Skeletal muscle tissue (tissue), 4 donors: Measurements from ENCODE around the gene VEGFA. TPM values are rescaled to one million over a fixed set of nuclear protein-coding genes. Genes with fewer than 3 reads are reported as not detected.

Experiments
- H3K27ac ChIP-seq: one replicate; pipeline ENCODE4 v1.7.0; 2013; ENCODE audit warnings: mild to moderate bottlenecking, low read depth, low read length, inconsistent platforms
- H3K27me3 ChIP-seq, 3 donors: one replicate each; pipeline ENCODE4 v1.7.0; 2013; ENCODE audit warnings: low read length in 3 of 3; ENCODE audit not compliant: control insufficient read depth in 3 of 3, insufficient read depth in 3 of 3
- H3K36me3 ChIP-seq, 3 donors: one replicate each; pipeline ENCODE4 v1.7.0; 2013; ENCODE audit warnings: low read length in 3 of 3; ENCODE audit not compliant: control insufficient read depth in 3 of 3, insufficient read depth in 3 of 3
- H3K4me1 ChIP-seq, 3 donors: one replicate each; pipeline ENCODE4 v1.7.0; 2013; ENCODE audit warnings: low read length in 3 of 3, mild to moderate bottlenecking in 3 of 3; ENCODE audit not compliant: control insufficient read depth in 3 of 3, insufficient read depth in 3 of 3
- H3K4me3 ChIP-seq, 3 donors: one replicate each; pipeline ENCODE4 v1.7.0; 2013; ENCODE audit warnings: low read length in 3 of 3
- H3K9ac ChIP-seq, 3 donors: one replicate each; pipeline ENCODE4 v1.7.0; 2013; ENCODE audit warnings: low read length in 3 of 3, mild to moderate bottlenecking in 3 of 3, moderate library complexity in 2 of 3, low read depth in 1 of 3
- H3K9me3 ChIP-seq, 3 donors: one replicate each; pipeline ENCODE4 v1.7.0; 2013; ENCODE audit warnings: low read length in 3 of 3; ENCODE audit not compliant: control insufficient read depth in 3 of 3
- total RNA-seq: library from RNA; depleted of rRNA; stranded (reverse); fragments of >200 nt; gene quantifications from one replicate; pipeline ENCODE4 v1.2.3, GENCODE V29; 2014
- donor health status: Osteomylitis.

The VEGFA gene
- total RNA-seq, 1 donor from 2014 or later = 36.5 TPM

- Histone ChIP-seq H3K4me3 (no peak overlapping the region), H3K27me3 (no peaks in the 10 kb centered on the region), H3K36me3 (no peaks in the 10 kb centered on the region), H3K9ac (no peak overlapping the region), H3K27ac (no peak overlapping the region), H3K4me1 (no peaks in the 10 kb centered on the region), H3K9me3 (no peaks in the 10 kb centered on the region)
Measured at GRCh38 chr6:43738877-43739641, 31.0 kb upstream of the VEGFA start.

GRCh38 chr6:43739642-43740091 is 30.3 kb upstream of the VEGFA start:
- Histone ChIP-seq H3K27me3 (no peaks in the 10 kb centered on the region), H3K4me1 (no peaks in the 10 kb centered on the region), H3K9ac (no peak overlapping the region)

GRCh38 chr6:43740321-43740960 is 29.6 kb upstream of the VEGFA start:
- no peaks in the 10 kb centered on the region for H3K36me3 ChIP-seq
- H3K9me3 ChIP-seq = no peaks in the 10 kb centered on the region
- H3K27me3 ChIP-seq = no peaks in the 10 kb centered on the region
- no peak overlapping the region for H3K27ac ChIP-seq
- H3K4me3 ChIP-seq = no peak overlapping the region
- no peak overlapping the region for H3K9ac ChIP-seq
- H3K4me1 ChIP-seq = no peaks in the 10 kb centered on the region

More at GRCh38 chr6:43739642-43740091, 30.3 kb upstream of the VEGFA start:
- no peak overlapping the region for H3K27ac ChIP-seq
- H3K9me3 ChIP-seq = no peaks in the 10 kb centered on the region
- no peak overlapping the region for H3K4me3 ChIP-seq
- no peaks in the 10 kb centered on the region for H3K36me3 ChIP-seq

- Histone ChIP-seq H3K9ac (no peak overlapping the region), H3K36me3 (no peaks in the 10 kb centered on the region), H3K4me1 (no peaks in the 10 kb centered on the region), H3K9me3 (no peaks in the 10 kb centered on the region), H3K27ac (no peak overlapping the region), H3K27me3 (no peaks in the 10 kb centered on the region), H3K4me3 (no peak overlapping the region)
Measured at GRCh38 chr6:43740961-43741764, 28.8 kb upstream of the VEGFA start.

- no peak overlapping the region for H3K27ac ChIP-seq
- H3K27me3 ChIP-seq = peaks cover 0 to 3% (median 0%) of the 10 kb centered on the region in 3 donors
- H3K4me3 ChIP-seq = no peak overlapping the region
- no peaks in the 10 kb centered on the region for H3K36me3 ChIP-seq
- no peak overlapping the region for H3K9ac ChIP-seq
- no peaks in the 10 kb centered on the region for H3K9me3 ChIP-seq
- H3K4me1 ChIP-seq = peaks cover 0 to 6% (median 0%) of the 10 kb centered on the region in 3 donors
Measured at GRCh38 chr6:43741829-43742228, 28.2 kb upstream of the VEGFA start.

- Histone ChIP-seq H3K9ac (no peak overlapping the region), H3K4me1 (peaks cover 0 to 6% (median 0%) of the 10 kb centered on the region in 3 donors), H3K36me3 (no peaks in the 10 kb centered on the region), H3K9me3 (no peaks in the 10 kb centered on the region), H3K27ac (no peak overlapping the region), H3K4me3 (no peak overlapping the region), H3K27me3 (peaks cover 0 to 4% (median 0%) of the 10 kb centered on the region in 3 donors)
Measured at GRCh38 chr6:43742285-43742684, 27.7 kb upstream of the VEGFA start.

GRCh38 chr6:43742931-43743632 is 26.9 kb upstream of the VEGFA start:
- Histone ChIP-seq H3K9me3 (no peaks in the 10 kb centered on the region), H3K9ac (no peak overlapping the region), H3K36me3 (no peaks in the 10 kb centered on the region), H3K27me3 (peaks cover 0 to 4% (median 0%) of the 10 kb centered on the region in 3 donors), H3K4me3 (no peak overlapping the region), H3K27ac (no peak overlapping the region), H3K4me1 (peaks cover 0 to 6% (median 0%) of the 10 kb centered on the region in 3 donors)

- Histone ChIP-seq H3K36me3 (no peaks in the 10 kb centered on the region), H3K27ac (no peak overlapping the region), H3K4me3 (no peak overlapping the region), H3K9ac (no peak overlapping the region), H3K27me3 (peaks cover 0 to 4% (median 0%) of the 10 kb centered on the region in 3 donors), H3K9me3 (no peaks in the 10 kb centered on the region), H3K4me1 (peaks cover 0 to 6% (median 0%) of the 10 kb centered on the region in 3 donors)
Measured at GRCh38 chr6:43743682-43744381, 26.2 kb upstream of the VEGFA start.

GRCh38 chr6:43744491-43744890 is 25.5 kb upstream of the VEGFA start:
- peaks cover 0 to 6% (median 0%) of the 10 kb centered on the region in 3 donors for H3K4me1 ChIP-seq
- H3K27ac ChIP-seq = no peak overlapping the region
- H3K4me3 ChIP-seq = no peak overlapping the region
- no peaks in the 10 kb centered on the region for H3K36me3 ChIP-seq
- H3K9me3 ChIP-seq = no peaks in the 10 kb centered on the region
- no peak overlapping the region for H3K9ac ChIP-seq
- peaks cover 0 to 4% (median 0%) of the 10 kb centered on the region in 3 donors for H3K27me3 ChIP-seq
